Peyer's patch (tissue), 4 donors: ENCODE measurements around the gene NOL11.

Source experiments
- POLR2A ChIP-seq, 2 donors: fragments of 450-650 bp; IDR thresholded peaks; one replicate each; pipeline ENCODE4 v1.5.1; 2017; ENCODE audit warnings: antibody characterized with exemption in 2 of 2, mild to moderate bottlenecking in 2 of 2, moderate library complexity in 2 of 2
- TF ChIP-seq, protein P1 (sequence below), 6 experiments: fragments of 450-650 bp in 4 of 6; fragments of 200-600 bp in 2 of 6; sonication (generic) in 1 of 6; IDR thresholded peaks; one replicate each; pipeline ENCODE4 v1.5.1; 2017 to 2019; ENCODE audit warnings: antibody characterized with exemption in 6 of 6, mild to moderate bottlenecking in 3 of 6, moderate library complexity in 1 of 6

DNA sequence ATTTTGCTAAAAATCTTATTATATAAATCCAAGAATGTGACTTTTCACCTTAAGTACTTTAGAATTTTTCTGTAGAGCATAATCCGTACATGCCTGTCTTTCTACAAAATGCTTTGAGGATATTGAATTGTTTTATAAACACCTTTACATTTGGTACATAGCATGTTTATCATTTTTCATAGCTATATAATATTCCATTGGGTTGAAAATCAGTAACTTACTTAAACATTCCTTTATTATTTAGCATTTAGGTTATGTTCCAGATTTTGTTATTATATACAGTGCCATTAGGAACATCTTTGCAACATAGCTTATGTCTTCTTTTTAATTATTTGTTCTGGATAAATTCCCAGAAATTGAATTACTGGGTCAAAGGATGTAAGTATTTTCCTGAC lies 17.0 kb upstream of the NOL11 start:
- TF ChIP-seq, protein P1, sequence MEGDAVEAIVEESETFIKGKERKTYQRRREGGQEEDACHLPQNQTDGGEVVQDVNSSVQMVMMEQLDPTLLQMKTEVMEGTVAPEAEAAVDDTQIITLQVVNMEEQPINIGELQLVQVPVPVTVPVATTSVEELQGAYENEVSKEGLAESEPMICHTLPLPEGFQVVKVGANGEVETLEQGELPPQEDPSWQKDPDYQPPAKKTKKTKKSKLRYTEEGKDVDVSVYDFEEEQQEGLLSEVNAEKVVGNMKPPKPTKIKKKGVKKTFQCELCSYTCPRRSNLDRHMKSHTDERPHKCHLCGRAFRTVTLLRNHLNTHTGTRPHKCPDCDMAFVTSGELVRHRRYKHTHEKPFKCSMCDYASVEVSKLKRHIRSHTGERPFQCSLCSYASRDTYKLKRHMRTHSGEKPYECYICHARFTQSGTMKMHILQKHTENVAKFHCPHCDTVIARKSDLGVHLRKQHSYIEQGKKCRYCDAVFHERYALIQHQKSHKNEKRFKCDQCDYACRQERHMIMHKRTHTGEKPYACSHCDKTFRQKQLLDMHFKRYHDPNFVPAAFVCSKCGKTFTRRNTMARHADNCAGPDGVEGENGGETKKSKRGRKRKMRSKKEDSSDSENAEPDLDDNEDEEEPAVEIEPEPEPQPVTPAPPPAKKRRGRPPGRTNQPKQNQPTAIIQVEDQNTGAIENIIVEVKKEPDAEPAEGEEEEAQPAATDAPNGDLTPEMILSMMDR (IDR thresholded peaks at IDR 0.05): no peak
- no peak for TF ChIP-seq POLR2A (IDR thresholded peaks at IDR 0.05)
